ENCODE measurements around the gene EFCC1. TPM values are rescaled to one million over a fixed set of nuclear protein-coding genes. Genes with fewer than 3 reads are reported as not detected.

Gene EFCC1
- total RNA-seq, 1 experiment from 2014 or later = not detected

DNA sequence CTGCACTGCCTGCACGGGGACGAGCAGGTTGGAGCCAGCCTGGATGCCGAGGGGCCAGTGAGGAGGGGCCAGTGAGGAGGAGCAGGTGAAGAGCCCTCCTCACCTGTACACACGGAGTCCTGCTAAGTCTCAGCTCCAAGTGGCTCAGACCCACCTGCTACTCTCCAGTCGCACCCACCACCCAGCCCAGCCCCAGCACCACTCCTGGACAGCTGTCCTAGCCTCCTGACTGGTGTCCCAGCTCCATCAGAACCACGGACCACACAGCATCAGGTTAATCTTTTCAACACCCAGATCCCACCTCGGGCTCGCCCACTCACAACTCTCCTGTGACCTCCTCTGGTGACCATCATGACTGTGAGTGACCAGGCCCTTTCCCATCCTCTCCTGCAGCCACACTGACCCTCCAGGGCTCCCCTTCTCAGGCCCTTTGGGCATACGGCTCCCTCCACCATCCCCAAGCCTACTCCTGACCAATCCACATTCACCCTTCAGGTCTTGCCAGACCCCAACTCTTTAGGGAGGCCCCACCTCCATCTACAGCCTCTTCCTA is 13.8 kb downstream of the EFCC1 start:
- DNase-seq (ENCODE audit: low read depth) = no peak

DNA sequence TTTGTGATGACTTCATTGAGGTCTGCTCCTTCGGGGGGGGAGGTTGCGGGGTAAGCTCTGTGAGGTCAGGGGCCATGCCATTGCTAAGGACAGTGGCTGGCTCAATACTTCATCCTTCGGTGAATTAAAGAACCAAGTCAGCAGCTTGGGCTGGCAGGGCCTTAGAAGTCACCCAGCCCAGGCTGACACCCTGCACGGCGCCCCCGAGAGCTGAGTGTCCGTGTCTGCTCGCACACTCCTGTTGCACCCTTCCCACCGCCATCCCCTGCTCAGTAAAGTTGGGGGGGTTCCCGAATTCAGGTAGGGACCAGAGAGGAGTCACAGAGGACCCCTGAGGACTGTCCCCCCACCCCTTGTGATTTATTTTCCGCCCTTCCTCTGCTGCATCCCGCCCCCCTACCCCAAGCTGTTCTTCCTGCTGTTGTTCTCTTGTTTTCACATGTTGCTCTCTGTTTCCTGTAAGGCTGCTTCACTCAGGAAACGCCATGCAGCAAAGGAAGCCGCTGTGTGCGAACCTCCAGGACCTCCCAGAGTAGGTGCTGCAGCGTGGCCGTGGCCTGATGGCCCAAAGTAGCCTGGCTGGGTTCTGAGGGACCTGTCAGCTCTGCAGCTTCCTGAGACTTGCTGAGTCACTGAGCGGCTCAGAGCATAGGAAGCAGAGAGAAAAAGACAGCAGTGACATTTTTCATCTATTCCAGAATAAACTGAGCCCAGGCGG is 14.4 kb downstream of the EFCC1 start:
- no peak for DNase-seq (ENCODE audit: low read depth)

DNA sequence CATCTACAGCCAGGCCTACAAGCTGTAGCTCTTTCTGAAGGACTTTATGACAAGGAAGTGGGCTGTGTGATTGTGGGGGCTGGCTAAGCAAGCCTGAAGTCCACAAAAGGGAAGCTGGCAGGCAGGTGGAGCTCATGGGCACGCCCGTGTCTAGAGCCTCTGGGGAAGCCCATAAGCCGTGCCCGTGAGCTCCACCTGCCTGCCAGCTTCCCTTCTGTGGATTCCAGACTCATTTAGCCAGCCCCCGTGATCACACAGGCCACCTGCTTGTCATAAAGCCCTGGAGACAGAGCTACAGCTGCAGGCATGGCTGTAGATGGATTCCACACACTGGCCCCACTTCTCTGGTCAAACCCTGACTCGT is 15.2 kb downstream of the EFCC1 start:
- DNase-seq (ENCODE audit: low read depth) = no peak

DNA sequence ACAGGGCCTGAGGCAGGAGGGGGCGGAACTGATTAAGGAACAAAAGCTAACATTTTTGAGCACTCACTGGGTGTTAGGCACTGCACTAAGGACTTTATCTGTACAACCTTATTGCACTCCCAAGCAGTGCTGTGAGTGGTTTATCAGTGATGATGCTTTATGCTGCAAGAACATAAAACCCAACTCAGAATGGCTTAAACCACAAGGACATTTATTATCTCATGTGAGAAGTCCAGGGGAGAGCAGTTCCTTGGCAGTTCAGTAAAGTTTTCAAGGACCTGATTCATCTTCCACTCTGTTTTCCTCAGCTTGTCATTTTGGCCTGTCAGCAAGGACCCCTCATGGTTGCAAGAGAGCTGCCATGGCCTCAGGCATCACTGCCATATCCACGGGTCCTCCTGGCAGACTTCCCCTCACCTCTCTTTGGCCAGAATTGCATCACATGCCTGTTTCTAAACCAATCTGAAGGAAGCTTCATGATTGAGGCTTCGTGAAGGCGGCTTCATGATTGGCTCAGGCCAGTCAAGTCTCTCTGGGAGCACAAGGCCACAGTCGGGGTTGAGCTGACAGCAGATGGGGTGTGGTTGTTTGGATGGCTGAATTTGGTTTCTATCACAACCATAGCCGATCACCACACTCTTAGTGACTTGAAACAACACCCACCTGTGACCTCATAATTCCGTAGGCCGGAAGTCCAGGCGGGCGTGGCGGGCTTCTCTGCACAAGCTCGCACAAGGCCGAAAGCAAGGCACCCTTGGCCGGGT is 15.8 kb downstream of the EFCC1 start:
- no peak for DNase-seq (ENCODE audit: low read depth)

DNA sequence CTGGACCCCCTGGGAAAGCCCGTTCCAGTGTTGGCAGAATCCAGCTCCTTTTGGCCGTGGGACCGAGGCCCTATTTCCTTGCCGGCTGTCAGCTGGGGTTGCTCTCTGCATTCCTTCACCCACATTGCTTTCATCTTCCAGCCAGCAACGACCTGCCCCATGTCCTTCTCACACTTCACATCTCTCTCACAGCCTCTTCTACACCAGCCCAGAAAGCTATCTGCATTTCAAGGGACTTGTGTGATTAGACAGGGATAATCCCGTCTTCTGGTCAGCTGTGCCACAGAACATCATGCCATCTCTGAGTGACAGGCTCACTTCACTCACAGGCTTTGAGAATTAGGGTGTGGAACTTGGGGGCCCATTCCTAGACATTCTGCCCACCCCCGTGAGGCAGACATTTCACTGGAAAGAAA is 16.4 kb downstream of the EFCC1 start:
- no peak for DNase-seq (ENCODE audit: low read depth)

DNA sequence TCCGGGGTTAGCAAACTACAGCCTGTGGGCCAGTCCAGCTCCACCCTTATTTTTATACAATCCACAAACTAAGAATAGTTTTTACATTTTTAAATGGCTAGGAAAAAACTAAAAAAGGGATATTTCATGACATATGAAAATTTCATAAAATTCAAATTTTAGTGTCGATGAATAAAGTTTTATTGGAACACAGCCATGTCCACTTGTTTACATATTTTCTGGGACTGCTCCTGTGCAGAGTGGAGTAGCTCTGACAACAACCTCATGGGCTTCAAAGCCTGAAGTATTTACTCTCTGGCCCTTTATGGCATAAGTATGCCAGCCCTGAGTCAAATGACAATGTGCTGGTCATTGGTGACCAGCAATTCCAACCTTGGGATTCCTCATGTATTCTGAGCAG is 17.2 kb downstream of the EFCC1 start:
- no peak for DNase-seq (ENCODE audit: low read depth)

DNA sequence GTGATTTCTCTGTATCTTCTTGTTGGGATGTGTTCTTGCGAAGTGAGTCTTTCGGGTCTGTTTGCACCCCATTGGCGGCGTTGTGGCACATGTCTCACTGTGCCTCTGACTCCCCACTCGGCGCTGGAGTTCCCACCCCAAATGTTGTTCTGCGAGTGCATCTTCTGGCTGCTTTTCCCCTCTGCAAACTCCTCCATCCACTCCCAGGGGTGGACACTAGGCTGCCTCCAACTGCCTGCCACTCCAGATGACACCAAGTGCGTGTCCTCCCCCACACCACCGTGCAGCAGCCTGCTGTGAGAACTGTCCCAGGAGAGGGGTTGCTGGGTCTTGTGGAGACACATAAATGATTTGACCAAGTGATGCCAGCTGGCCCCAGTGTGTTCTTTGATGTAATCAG is 17.6 kb downstream of the EFCC1 start:
- DNase-seq (ENCODE audit: low read depth) = no peak

DNA sequence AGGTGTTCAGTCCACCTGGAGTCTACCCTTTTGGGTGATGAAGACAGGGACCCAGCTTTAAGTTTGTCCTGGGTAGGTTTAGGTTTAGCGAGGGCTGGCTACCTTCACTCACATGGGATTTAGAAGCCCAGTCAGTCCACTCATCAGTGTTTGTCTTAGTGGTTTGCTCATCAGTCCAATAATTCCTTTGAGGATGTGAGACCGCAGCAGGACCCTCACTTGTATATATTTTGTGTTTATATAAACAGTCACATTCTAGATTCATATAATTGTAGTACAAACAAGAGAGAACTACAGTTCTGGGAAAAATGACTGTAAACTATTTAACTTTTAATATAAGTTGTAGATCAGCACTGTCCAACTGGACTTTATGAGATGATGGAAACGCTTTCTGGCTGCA is 18.2 kb downstream of the EFCC1 start:
- DNase-seq (ENCODE audit: low read depth) = no peak

DNA sequence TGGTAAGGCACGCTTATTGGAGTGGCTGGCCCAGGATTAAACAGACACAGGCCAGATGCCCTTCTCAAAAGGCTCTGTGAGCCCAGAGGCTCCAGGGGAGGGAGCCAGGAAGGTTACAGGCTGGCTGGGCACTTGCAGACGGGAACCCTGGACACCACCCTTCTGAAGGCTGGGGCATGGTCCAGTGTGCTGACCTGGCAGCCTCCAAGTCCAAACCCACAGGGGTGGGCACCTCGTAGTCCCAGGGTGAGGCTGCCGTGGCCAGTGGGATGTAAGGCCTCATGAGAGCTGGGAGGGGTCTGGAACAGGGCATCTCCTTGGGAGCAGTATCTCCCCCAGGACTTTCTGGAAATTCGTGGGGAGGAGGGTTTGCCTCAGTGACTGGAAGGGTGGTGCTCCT is 19.6 kb downstream of the EFCC1 start:
- DNase-seq (ENCODE audit: low read depth) = no peak

DNA sequence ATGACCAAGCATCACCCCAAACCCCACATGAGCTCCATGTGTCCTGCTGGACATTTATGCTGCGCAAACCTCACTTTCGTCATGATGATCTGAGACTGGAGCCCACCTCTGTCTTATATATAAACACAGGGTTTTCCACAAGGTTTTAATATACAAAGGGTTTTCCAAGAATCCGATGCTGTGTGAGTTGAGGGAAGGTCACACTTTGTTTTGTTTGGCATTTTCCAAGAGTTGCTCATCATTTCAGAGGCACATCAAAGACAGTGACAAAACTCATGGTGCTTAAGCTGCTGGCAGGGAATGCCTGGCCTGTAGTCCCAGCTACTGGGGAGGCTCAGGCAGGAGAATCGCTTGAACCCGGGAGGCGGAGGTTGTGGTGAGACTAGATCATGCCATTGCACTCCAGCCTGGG is 20.0 kb downstream of the EFCC1 start:
- DNase-seq (ENCODE audit: low read depth) = no peak

DNA sequence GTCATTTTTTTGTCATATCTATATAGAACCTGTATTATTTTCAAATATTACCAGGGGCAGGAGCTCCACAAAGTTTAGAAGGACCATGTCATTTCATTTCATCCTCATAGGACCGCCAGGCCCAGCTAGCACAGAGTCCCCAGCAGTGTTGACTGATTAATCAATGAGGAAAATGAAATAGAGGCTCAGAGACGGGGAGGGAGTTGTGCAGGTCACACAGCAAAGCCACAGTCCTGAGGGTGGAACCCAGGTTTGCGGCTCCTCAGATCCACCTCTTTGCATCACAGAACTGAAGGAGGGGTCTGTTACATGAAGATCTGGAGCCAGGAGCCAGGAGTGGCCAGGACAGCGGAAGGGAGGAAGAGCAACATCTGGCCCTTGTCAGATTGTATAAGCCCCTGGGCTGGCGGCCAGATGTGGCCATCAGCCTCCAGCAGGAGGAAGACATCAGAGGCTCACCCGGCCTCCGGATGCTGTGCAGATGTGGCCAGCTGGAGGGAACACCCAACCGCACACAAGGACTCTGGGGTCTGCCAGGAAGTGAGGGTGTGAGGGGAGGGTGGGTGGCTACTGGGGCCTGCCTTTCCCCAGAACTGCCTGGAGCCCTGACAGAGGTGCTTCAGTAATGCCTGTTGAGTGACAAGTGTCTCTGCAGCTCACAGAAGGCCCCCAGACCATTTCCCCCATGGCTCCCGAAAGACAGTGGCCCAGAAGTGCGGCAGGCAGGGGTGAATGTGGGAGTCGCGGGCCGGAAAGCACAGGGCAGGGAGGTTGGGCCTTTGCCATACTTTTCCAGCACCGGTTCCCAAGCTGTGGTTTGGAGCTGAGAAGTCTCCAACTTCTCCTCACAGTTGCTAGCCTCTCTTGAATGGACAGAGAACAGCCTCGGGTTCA is 21.3 kb downstream of the EFCC1 start:
- no peak for DNase-seq (ENCODE audit: low read depth)

DNA sequence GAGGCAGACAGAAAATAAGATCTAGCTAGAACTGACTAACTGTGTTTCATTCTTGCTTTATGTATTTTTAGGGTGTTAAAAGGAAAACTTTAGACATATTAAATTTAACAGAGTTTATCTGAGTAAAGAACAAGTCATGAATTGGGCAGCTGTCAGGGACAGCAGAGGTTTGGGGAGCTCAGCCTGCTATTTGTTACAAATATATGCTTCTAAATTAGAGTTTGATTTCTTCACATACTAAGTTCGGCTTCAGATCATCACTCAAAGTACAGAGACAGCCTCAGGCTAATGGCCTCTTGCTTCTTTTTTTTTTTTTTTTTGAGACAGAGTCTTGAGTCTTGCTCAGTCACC is 21.9 kb downstream of the EFCC1 start:
- DNase-seq (ENCODE audit: low read depth) = no peak

DNA sequence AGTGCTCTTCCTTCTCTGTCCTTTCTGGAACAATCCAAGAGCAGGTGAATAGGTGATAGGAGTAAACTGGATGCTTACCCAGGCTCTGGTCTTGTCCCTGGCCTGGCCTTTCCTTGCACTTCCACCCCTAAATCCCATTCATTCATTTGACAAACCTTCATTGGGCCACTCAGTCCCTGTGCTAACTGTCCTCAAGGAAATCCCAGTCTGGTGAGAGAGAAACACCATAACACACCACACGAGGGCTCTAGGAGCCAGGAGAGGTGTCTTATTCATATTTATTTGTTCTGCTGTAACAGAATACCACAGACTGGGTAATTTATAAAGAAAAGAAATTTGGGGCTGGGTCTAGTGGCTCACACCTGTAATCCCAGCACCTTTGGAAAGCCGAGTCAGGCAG is 22.8 kb downstream of the EFCC1 start:
- no peak for DNase-seq (ENCODE audit: low read depth)

DNA sequence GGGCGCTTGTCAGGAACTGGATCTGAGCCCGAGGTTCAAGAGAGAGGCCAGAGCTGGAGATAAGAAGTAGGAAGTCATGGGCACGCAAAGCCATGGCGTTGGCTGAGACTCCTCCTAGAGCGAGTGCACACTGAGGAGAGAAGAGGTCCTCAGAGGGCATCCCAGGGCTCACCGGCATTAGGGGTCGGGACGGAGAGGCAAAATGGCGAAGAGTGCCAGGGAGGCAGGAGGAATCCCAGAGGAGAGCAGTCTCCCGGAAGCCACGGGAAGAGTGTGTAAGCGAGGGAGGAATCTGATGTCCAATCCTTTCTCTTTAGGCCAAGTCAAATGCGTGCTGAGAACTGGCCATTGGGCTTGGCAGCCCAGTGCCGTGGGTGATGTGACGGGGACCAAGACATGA is 24.0 kb downstream of the EFCC1 start:
- no peak for DNase-seq (ENCODE audit: low read depth)

DNA sequence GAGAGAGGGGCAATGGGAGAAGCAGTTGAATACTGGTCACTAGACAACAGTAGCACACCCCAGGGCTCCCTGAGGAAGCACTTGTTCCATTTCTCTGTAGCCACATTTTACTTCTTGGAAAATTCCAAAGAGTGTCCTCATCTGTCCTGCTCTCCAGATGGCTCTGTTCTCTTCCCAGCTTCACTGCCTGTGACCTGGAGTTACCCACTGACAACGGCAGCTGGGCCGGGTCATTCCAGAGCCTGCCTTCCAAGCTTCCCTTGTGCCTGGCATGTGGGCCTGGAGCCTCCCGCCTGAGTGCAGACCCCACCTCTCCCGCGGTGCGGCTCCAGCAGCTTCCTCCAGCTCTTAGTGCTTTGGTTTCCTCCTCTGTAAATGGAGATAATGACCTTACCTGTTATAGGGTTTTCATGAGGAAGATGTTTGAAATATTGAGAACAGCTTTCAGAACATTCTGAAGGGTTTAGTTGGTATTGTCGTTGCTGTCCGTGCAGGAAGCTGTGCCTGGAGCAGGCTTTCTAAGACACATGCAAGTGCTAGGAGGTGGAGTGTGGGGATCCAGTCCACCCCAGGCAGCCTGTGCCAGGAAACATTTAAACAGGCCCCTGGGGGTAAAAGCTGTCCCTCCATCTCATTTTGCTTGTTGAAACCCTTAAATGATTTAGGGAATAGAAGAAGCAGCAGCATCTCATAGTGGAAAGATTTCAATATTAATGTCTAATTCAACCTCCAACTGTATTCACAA is 24.8 kb downstream of the EFCC1 start:
- DNase-seq (ENCODE audit: low read depth) = no peak

DNA sequence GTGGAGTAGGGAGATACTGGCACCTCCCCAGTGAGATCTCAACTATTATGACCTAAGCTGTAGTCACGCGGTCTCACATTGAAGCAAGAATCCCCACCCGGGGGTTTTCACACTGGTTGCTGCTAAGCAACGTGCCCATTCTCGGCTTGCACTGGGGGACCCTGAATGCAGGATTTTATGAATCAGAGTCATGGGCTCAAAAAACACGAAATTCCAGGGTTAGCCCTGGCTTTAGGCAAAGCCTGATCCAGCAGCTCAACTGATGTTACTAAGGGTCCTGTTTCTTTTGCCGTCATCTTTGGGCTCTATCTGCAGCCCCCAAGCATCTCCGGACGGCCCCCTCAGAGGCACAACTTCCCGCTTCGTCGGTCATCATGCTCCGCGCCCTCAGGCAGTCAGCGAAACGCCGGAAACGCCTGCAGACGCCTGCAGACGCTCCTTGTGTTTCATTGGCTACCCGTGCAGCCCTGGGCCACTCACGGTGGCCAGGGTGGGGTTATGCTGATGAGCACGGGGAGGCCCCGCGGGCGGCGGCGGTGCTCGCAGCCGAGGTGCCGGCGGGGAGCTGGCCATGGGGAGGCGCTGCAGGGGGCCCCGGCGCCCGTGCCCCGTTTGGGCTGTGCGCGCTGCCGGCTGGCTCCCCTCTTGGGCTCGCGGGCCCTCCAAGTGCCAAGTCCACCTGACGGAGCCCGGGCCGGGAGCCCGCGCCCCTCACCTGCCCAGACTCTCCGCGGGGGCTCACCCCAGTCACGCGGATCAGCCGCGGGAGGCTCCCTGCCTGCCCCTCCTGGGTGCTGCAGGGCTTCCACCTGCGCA is 25.8 kb downstream of the EFCC1 start:
- DNase-seq (ENCODE audit: low read depth) = peak; percentile 96

DNA sequence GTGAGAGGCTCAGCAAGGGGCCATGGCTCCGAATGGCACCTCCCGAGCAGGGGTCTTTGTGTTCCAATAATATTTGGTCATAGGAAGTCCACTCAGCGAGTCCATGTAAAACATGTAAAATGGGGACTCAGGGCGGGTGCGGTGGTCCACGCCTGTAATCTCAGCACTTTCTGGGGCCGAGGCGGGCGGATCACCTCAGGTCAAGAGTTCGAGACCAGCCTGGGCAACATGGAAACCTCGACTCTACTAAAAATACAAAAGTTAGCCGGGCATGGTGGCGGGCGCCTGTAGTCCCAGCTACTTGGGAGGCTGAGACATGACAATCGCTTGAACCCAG is 26.4 kb downstream of the EFCC1 start:
- DNase-seq (ENCODE audit: low read depth) = no peak

DNA sequence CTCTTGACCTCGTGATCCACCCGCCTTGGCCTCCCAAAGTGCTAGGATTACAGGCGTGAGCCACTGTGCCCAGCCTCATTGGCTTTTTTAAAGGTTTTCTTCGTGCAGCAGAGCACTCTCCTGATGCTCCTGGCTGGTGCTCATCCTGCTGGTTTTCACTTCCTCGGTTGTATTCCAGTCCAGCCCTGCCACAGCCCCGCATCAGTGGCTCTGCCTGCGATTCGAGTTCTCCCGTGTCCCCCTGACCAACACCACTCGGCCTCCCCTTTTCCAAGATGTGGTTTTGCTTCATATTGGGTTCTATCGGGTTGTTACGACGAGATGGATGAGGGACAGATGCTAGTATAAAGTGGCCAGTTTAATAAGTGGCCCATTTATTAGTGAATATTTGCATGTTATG is 27.8 kb downstream of the EFCC1 start:
- no peak for DNase-seq (ENCODE audit: low read depth)

DNA sequence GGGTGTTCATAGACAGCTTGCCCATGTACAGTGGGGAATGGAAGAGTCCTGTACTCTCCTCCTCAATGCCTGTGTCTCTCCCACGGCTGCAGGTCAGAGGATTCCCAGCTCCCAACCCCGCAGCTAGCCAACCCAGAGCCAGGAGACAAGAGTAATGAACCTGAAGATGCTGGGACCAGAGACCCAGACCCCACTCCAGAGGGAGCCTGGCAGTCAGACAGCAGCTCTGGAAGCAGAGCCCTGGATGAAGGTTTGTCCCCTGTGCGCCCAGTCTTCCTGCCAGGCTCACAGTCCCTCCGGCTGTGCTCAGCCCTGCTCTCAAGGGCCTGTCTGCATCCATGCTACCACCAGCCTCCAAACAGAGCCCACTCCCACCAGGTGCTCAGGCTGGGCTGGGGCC is 29.5 kb downstream of the EFCC1 start:
- DNase-seq (ENCODE audit: low read depth) = no peak

DNA sequence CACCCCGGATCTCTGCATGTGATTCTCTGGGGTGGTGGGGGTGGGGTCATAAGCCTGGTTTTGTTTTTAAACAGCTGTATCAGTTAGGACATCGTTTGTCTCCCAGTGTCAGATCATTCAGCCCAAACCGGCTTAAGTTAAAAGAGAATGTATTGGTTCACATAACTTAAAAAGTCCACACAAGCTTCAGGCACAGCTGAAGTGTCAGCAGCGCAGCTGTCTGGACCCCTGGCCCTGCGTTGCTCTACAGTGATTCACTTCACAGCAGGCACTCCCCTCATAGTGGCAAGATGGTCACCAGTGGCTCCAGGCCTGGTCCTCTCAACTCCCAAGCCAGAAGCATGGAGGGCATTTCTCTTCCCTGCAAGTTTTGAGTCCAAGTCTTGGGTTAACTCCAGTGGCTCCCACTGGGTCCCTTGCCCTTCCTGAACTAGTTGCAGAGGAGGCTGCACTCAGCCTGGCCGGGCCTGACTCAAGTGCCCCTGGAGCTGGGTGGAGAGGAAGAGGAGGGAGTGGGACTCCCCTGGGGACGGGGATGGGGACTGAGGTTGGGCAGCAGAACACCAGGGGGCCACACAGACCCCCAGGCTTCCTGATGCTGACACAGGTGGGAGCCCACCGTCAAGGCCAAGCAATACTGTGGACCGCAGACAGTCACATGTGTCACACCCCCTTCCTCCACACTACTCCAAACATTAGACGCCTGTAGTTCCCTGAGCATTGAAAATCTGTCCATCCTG is 30.5 kb downstream of the EFCC1 start:
- DNase-seq (ENCODE audit: low read depth) = no peak
